Ovary (tissue), 9 donors: ENCODE results near the gene FKBP1B. TPM values are rescaled to one million over a fixed set of nuclear protein-coding genes. Genes with fewer than 3 reads are reported as not detected.
A peak's percentile ranks its signal among the peaks of the same experiment; 100 is the strongest.

Experiments
- DNase-seq, 5 donors: peaks; one replicate each; pipeline ENCODE4 v3.0.0-alpha.2; 2019 to 2020
- H3K27ac ChIP-seq, 2 donors: fragments of 200-600 bp; one replicate each; pipeline versions ENCODE4 v1.5.1 to v1.8.0; 2019 to 2022
- H3K27me3 ChIP-seq: fragments of 200-600 bp; one replicate; pipeline ENCODE4 v1.8.0; 2022
- H3K36me3 ChIP-seq: fragments of 200-600 bp; sonication (generic); one replicate; pipeline ENCODE4 v1.5.1; 2019
- H3K4me1 ChIP-seq: one replicate; pipeline ENCODE4 v1.8.1; 2013; ENCODE audit warnings: mild to moderate bottlenecking, moderate library complexity; ENCODE audit not compliant: insufficient read depth
- H3K4me3 ChIP-seq: fragments of 200-600 bp; sonication (generic); one replicate; pipeline ENCODE4 v1.5.1; 2017
- H3K9me3 ChIP-seq, 2 donors: fragments of 200-600 bp in 1 of 2; sonication (generic) in 1 of 2; one replicate each; pipeline versions ENCODE4 v1.5.1 to v1.8.1; 2013 to 2019; ENCODE audit warnings: mild to moderate bottlenecking in 1 of 2, moderate library complexity in 1 of 2
- EP300 ChIP-seq: sonication (generic); formaldehyde crosslinking; IDR thresholded peaks from one replicate; pipeline ENCODE4 v1.6.1; 2017; ENCODE audit warnings: antibody characterized with exemption
- POLR2A ChIP-seq: fragments of 450-650 bp; IDR thresholded peaks from one replicate; pipeline ENCODE4 v1.6.1; 2017; ENCODE audit warnings: antibody characterized with exemption, mild to moderate bottlenecking, moderate library complexity
- WGBS, 3 donors: extraction: QIAGEN DNeasy Blood & Tissue Kit in 1 of 3; methylation state at CpG; one replicate each; pipeline versions ENCODE4 v1.1.5 to v1.1.7; 2013 to 2017; 5-methylcytosine and 5-hydroxymethylcytosine counted together
- intact Hi-C, 4 donors: fragments of 100-400 bp; cut with DNase I; formaldehyde crosslinking; loops; one replicate each; pipeline versions ENCODE4 v1.11.0 to v1.15.1; 2022 to 2023
- polyA plus RNA-seq, 2 donors: library from polyadenylated mRNA; stranded (reverse); fragments of 200-250 nt in 1 of 2; fragments of 350-450 nt in 1 of 2; fragmentation: Illumina TruSeq in 1 of 2; extraction: RNeasy Lipid Tissue Mini Kit (QIAGEN cat#74804) in 1 of 2; gene quantifications; one replicate each; pipeline ENCODE4 v1.2.3, GENCODE V29; 2013 to 2014
- total RNA-seq, 7 donors: library from RNA; depleted of rRNA in 2 of 7; stranded (reverse); fragments of >200 nt in 2 of 7; fragmentation: NEBNext Ultra II Directional in 3 of 7; extraction: Animal tissue kit (Norgen Biotek cat#: 25700) in 3 of 7; gene quantifications; one replicate each; pipeline versions ENCODE4 v1.1.0 to v1.2.4, GENCODE V29; 2016 to 2023
- TF ChIP-seq, protein P1 (sequence below), 3 donors: fragments of 450-650 bp in 2 of 3; fragments of 200-600 bp in 1 of 3; IDR thresholded peaks; one replicate each; pipeline versions ENCODE4 v1.5.1 to v1.8.0; 2016 to 2022; ENCODE audit warnings: antibody characterized with exemption in 3 of 3, mild to moderate bottlenecking in 1 of 3
- donor health status: DM: no; HTN: no; CAD: no; lungs with moderate emphysema.
- donor health status: DM: no; HTN: no; CAD: no.
- donor health status: Bipolar disorder and iron deficiency.
- donor health status: DM: yes; HTN: yes; CAD: no.
- donor health status: DM: no; HTN: no; CAD: no.
- donor health status: DM: yes; HTN: yes; CAD: no.

FKBP1B gene
- total and polyA plus RNA-seq, 9 donors: 3.9 to 11.0 (median 5.7) TPM

DNA sequence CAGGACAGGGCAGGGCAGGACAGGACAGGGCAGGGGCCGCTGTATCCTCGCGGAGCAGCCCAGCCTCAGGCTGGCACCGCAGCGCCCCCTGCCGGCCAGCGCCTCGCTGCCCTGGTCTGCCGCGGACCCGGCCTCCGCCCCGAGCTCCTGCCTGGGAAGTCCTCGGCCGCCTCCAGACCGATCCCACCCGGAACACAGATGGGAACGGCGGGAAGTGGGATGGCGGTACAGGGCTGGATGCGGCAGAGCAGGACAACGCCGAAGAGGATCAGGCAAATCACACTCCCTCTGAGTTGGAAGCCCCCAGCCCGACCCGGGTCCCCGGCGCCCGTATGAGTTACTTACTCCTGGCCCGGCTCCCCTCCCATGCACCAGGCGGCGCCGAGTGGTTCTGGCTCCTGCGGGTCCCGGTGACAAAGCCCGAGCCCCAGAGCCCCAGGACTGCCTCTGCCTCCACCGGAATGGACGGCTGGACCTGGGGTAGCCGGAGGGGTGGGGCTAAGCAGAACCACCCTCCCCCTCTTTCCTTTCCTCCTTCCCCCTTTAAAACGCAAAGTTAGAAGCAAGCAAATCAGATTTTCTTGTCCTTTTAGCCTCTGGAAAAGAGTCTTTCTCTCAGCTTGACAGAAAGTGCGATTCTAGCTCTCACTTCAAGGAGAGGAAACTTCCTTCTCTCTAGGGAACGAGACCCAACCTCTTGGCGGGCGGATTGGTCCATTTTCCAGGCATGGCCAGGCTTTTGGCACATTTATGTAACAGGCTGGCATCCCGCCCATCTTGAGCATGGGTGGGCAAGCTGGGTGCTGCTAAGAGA is 35.1 kb downstream of the FKBP1B start, which contains the start of gene TP53I3:
Gene TP53I3, minus strand, starts transcription at position 449 of the 814 bp plus-strand sequence. CDS start 508 bp downstream, outside the sequence.
- peak; percentile 82 to 92 (median 88) for DNase-seq
- WGBS, 3 donors: 0 to 1% (median 1%) methylated on average over 29 to 44 of the region's 44 CpGs
- TF ChIP-seq, protein P1, sequence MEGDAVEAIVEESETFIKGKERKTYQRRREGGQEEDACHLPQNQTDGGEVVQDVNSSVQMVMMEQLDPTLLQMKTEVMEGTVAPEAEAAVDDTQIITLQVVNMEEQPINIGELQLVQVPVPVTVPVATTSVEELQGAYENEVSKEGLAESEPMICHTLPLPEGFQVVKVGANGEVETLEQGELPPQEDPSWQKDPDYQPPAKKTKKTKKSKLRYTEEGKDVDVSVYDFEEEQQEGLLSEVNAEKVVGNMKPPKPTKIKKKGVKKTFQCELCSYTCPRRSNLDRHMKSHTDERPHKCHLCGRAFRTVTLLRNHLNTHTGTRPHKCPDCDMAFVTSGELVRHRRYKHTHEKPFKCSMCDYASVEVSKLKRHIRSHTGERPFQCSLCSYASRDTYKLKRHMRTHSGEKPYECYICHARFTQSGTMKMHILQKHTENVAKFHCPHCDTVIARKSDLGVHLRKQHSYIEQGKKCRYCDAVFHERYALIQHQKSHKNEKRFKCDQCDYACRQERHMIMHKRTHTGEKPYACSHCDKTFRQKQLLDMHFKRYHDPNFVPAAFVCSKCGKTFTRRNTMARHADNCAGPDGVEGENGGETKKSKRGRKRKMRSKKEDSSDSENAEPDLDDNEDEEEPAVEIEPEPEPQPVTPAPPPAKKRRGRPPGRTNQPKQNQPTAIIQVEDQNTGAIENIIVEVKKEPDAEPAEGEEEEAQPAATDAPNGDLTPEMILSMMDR (IDR thresholded peaks at IDR 0.05): peak; percentile 94 to 98 (median 97)
- TF ChIP-seq POLR2A (peak; percentile 53), EP300 (no peak)
- intact Hi-C loops: loop anchor here in 2 of 4 donors (2.0 to 5.0 kb wide), 2 partner anchors 158 to 298 kb away; partner anchors contain the start of gene ATAD2B (in 1 of the 2)
- Histone ChIP-seq H3K4me1 (peaks cover 5% of the 10 kb centered on the region), H3K9me3 (no peaks in the 10 kb centered on the region), H3K27me3 (no peaks in the 10 kb centered on the region), H3K27ac (peak within 1 kb of the TSS; percentile 65 to 69), H3K4me3 (peak within 1 kb of the TSS; percentile 55), H3K36me3 (no peaks in the 10 kb centered on the region)

DNA sequence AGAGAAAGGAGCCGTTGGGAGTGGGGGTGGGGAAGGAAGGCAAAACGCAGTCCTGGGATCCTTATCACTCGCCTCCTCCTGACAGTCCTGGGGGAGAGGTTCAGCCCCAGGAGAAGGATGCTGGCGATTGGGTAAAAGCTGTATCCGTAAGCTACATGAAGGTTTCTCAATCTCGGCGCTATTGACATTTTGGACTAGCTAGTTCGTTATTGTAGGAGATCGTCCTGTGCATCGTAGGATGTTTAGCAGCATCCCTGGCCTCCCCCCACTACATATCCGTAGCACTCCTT is 35.6 kb downstream of the FKBP1B start:
- DNase-seq: no peak
- WGBS, 3 donors: 2 to 4% (median 4%) methylated on average over 11 of the region's 11 CpGs
- Histone ChIP-seq H3K27ac (peak overlapping the region; percentile 65 to 69), H3K27me3 (no peaks in the 10 kb centered on the region), H3K36me3 (no peaks in the 10 kb centered on the region), H3K9me3 (no peaks in the 10 kb centered on the region), H3K4me3 (peak overlapping the region; percentile 55), H3K4me1 (peaks cover 5% of the 10 kb centered on the region)
- TF ChIP-seq EP300 (no peak), POLR2A (no peak)
- TF ChIP-seq, protein P1 (IDR thresholded peaks at IDR 0.05): no peak
- intact Hi-C loops: loop anchor here in 2 of 4 donors (2.0 to 5.0 kb wide), 2 partner anchors 158 to 297 kb away; partner anchors contain the start of gene ATAD2B (in 1 of the 2)

DNA sequence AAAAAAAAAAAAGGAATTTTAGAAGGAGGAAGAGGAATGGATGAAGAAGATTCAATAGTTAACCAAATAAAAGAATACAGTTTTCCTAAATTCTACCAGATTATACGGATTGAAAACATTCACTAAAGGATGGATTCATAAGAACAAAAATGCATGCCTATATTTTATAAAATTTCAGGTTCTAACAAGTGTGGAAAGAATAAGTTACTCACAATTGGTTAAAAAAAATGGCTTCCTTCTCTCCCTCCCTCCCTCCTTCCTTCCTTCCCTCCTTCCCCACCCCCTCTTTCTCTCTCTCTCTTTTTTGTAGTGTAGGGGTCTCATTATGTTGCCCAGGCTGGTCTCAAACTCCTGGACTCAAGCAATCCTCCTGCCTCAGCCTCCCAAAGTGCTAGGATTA is 36.7 kb downstream of the FKBP1B start:
- Histone ChIP-seq H3K9me3 (no peaks in the 10 kb centered on the region), H3K4me3 (no peak overlapping the region), H3K27me3 (no peaks in the 10 kb centered on the region), H3K27ac (no peak overlapping the region), H3K4me1 (peaks cover 5% of the 10 kb centered on the region), H3K36me3 (no peaks in the 10 kb centered on the region)
- TF ChIP-seq POLR2A (no peak), EP300 (no peak)
- TF ChIP-seq, protein P1 (IDR thresholded peaks at IDR 0.05): no peak
- DNase-seq: no peak
- WGBS, 3 donors: 89 to 91% (median 91%) methylated on average over 1 of the region's 1 CpG
- intact Hi-C loops: loop anchor here in 1 of 4 donors (5.0 kb wide), 1 partner anchor 296 kb away; no protein-coding TSS in a partner anchor

DNA sequence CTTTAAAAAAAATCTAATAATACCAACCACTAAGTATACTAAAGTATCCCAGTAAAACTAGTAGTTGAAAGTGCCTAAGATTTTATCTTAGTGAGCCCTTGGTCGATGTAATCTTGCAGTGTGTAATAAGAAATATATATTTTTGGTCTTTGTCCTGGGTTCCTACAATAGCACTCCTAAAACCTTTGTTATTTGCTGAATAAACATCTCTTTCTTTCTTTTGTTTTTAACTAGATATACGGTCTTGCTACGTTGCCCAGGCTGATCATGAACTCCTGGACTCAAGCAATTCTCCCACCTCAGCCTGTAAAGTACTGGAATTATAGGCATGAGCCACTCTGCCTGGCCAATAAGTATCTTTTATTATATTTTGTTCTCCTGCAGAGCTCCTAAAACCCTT is 37.5 kb downstream of the FKBP1B start:
- WGBS, 3 donors: 81 to 93% (median 85%) methylated on average over 3 of the region's 3 CpGs
- no peaks in the 10 kb centered on the region for H3K9me3 ChIP-seq
- TF ChIP-seq POLR2A: no peak
- TF ChIP-seq, protein P1 (IDR thresholded peaks at IDR 0.05): no peak
- TF ChIP-seq EP300: no peak
- H3K36me3 ChIP-seq: no peaks in the 10 kb centered on the region
- DNase-seq: no peak
- H3K4me1 ChIP-seq: peaks cover 5% of the 10 kb centered on the region
- H3K27ac ChIP-seq: no peak overlapping the region
- intact Hi-C loops: loop anchor here in 1 of 4 donors (5.0 kb wide), 1 partner anchor 295 kb away; no protein-coding TSS in a partner anchor
- no peaks in the 10 kb centered on the region for H3K27me3 ChIP-seq
- H3K4me3 ChIP-seq: no peak overlapping the region
